CD4-positive, alpha-beta T cell treated with Interleukin-1 beta for 1 hour (primary cell): ENCODE data around the gene CD300C.
A peak's percentile ranks its signal among the peaks of the same experiment; 100 is the strongest.
"Not testable (repeated sequence)": the region's sequence is repeated elsewhere in the genome, so short reads cannot be mapped to it uniquely, and the experiment has no call there.

ENCODE experiments used
- DNase-seq, 2 donors: peaks; one replicate each; pipeline ENCODE4 v3.0.0-alpha.2; 2020 to 2022

Gene CD300C

GRCh38 chr17:74508156-74508555, 37.8 kb downstream of the CD300C start:
- DNase-seq = no peak

DNA sequence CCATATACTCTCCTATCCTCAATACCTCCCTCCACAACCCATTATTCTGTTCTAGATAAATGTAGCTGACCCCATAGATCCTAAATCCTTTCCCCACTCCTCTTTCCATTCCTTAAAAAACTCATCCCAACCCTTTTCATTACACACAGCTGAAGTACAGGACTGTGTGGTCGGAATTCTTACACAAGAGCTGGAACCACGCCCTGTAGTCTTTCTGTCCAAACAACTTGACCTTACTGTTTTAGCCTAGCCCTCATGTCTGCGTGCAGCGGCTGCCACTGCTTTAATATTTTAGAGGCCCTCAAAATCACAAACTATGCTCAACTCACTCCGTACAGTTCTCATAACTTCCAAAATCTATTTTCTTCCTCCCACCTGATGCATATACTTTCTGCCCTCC, 42.0 kb downstream of the CD300C start:
- not testable (repeated sequence) for DNase-seq

GRCh38 chr17:74502861-74503260, 43.1 kb downstream of the CD300C start:
- DNase-seq = no peak

- DNase-seq = no peak
These were observed 45.9 kb downstream of the CD300C start for GRCh38 chr17:74499992-74500391.

GRCh38 chr17:74497471-74497870, 48.4 kb downstream of the CD300C start:
- no peak for DNase-seq

- DNase-seq = peak; percentile 69 to 75
These were observed 52.5 kb downstream of the CD300C start for GRCh38 chr17:74493331-74493833.

DNA sequence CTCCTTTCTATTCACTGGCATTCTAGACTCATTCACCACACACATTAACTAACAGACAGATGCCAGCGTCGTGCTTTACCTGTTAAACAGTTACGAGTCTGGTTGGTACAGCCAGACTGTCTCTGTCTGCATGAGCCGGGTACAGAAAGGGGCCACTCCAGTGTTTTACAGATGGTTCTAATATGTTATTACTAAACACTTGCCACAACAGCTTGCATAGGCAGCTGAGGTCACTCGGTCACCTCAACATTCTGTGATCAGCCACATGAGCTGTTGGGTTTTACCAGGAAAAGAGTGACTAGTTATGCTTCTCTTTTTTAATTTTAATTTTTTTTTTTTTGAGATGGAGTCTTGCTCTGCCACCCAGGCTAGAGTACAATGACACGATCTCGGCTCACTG, 54.3 kb downstream of the CD300C start:
- DNase-seq = peak in 1 of 2 donors; percentile 23
